Activated T-helper 17 cell treated with anti-CD3 and anti-CD28 coated beads, Interleukin-2, amount 50 U/mL, for 72 hours (primary cell): ENCODE results near the gene ATP8B3. TPM values are rescaled to one million over a fixed set of nuclear protein-coding genes. Genes with fewer than 3 reads are reported as not detected.

Source experiments
- ATAC-seq: fragments of 150-1000 bp; cut with Tn5 transposase; replicated peaks from 2 replicates; pipeline ENCODE4 v1.10.0; 2021; ENCODE audit warnings: mild to moderate bottlenecking, moderate library complexity
- H3K27ac Mint-ChIP-seq: one replicate; pipeline ENCODE4 v1.8.0; 2022; ENCODE audit warnings: mixed read lengths
- H3K27me3 Mint-ChIP-seq: one replicate; pipeline ENCODE4 v1.8.0; 2022; ENCODE audit warnings: mixed read lengths
- H3K36me3 Mint-ChIP-seq: one replicate; pipeline ENCODE4 v1.8.0; 2022; ENCODE audit warnings: low read depth, mild to moderate bottlenecking, mixed read lengths
- H3K4me1 Mint-ChIP-seq: one replicate; pipeline ENCODE4 v1.8.0; 2022; ENCODE audit warnings: mixed read lengths
- H3K4me3 Mint-ChIP-seq: one replicate; pipeline ENCODE4 v1.8.0; 2022; ENCODE audit warnings: mild to moderate bottlenecking, mixed read lengths
- H3K9me3 Mint-ChIP-seq: one replicate; pipeline ENCODE4 v1.8.0; 2022; ENCODE audit warnings: mixed read lengths
- total RNA-seq, 2 donors: library from RNA; stranded (reverse); gene quantifications; one replicate each; pipeline ENCODE4 v1.2.3, GENCODE V29; 2022

Gene ATP8B3
- total RNA-seq, 2 donors from 2014 or later: 10.1 to 44.8 TPM

- ATAC-seq: no peak
- Mint-ChIP-seq H3K27me3 (peaks cover 4% of the 10 kb centered on the region), H3K9me3 (no peaks in the 10 kb centered on the region), H3K4me3 (no peak overlapping the region), H3K27ac (no peak overlapping the region), H3K36me3 (no peaks in the 10 kb centered on the region), H3K4me1 (no peaks in the 10 kb centered on the region)
Observed at GRCh38 chr19:1786668-1787067, 25.4 kb downstream of the ATP8B3 start.

GRCh38 chr19:1785310-1785709 is 26.8 kb downstream of the ATP8B3 start:
- no peaks in the 10 kb centered on the region for H3K36me3 Mint-ChIP-seq
- no peak overlapping the region for H3K27ac Mint-ChIP-seq
- no peaks in the 10 kb centered on the region for H3K4me1 Mint-ChIP-seq
- peaks cover 9% of the 10 kb centered on the region for H3K27me3 Mint-ChIP-seq
- no peaks in the 10 kb centered on the region for H3K9me3 Mint-ChIP-seq
- no peak overlapping the region for H3K4me3 Mint-ChIP-seq
- ATAC-seq: no peak

- Mint-ChIP-seq H3K27ac (no peak overlapping the region), H3K4me3 (no peak overlapping the region), H3K27me3 (peaks cover 17% of the 10 kb centered on the region), H3K36me3 (no peaks in the 10 kb centered on the region), H3K4me1 (no peaks in the 10 kb centered on the region), H3K9me3 (no peaks in the 10 kb centered on the region)
- no peak for ATAC-seq
Observed at GRCh38 chr19:1783874-1784273, 28.2 kb downstream of the ATP8B3 start.

GRCh38 chr19:1783354-1783753 is 28.7 kb downstream of the ATP8B3 start:
- H3K9me3 Mint-ChIP-seq: no peaks in the 10 kb centered on the region
- ATAC-seq: no peak
- H3K4me3 Mint-ChIP-seq: no peak overlapping the region
- H3K4me1 Mint-ChIP-seq: no peaks in the 10 kb centered on the region
- peaks cover 18% of the 10 kb centered on the region for H3K27me3 Mint-ChIP-seq
- no peaks in the 10 kb centered on the region for H3K36me3 Mint-ChIP-seq
- H3K27ac Mint-ChIP-seq: no peak overlapping the region

- H3K4me3 Mint-ChIP-seq: no peak overlapping the region
- H3K9me3 Mint-ChIP-seq: no peaks in the 10 kb centered on the region
- no peaks in the 10 kb centered on the region for H3K4me1 Mint-ChIP-seq
- peaks cover 18% of the 10 kb centered on the region for H3K27me3 Mint-ChIP-seq
- no peaks in the 10 kb centered on the region for H3K36me3 Mint-ChIP-seq
- no peak for ATAC-seq
- no peak overlapping the region for H3K27ac Mint-ChIP-seq
Observed at GRCh38 chr19:1782521-1782920, 29.6 kb downstream of the ATP8B3 start.

GRCh38 chr19:1780272-1780958 is 31.7 kb downstream of the ATP8B3 start:
- H3K27ac Mint-ChIP-seq: no peak overlapping the region
- no peaks in the 10 kb centered on the region for H3K9me3 Mint-ChIP-seq
- H3K27me3 Mint-ChIP-seq: peaks cover 28% of the 10 kb centered on the region
- no peak for ATAC-seq
- no peaks in the 10 kb centered on the region for H3K4me1 Mint-ChIP-seq
- no peaks in the 10 kb centered on the region for H3K36me3 Mint-ChIP-seq
- no peak overlapping the region for H3K4me3 Mint-ChIP-seq

- no peak for ATAC-seq
- no peak overlapping the region for H3K4me3 Mint-ChIP-seq
- peaks cover 31% of the 10 kb centered on the region for H3K27me3 Mint-ChIP-seq
- H3K36me3 Mint-ChIP-seq: no peaks in the 10 kb centered on the region
- no peak overlapping the region for H3K27ac Mint-ChIP-seq
- H3K9me3 Mint-ChIP-seq: no peaks in the 10 kb centered on the region
- no peaks in the 10 kb centered on the region for H3K4me1 Mint-ChIP-seq
Observed at GRCh38 chr19:1779574-1779973, 32.5 kb downstream of the ATP8B3 start.

GRCh38 chr19:1777149-1777548 is 34.9 kb downstream of the ATP8B3 start:
- H3K27ac Mint-ChIP-seq: no peak overlapping the region
- no peaks in the 10 kb centered on the region for H3K9me3 Mint-ChIP-seq
- no peaks in the 10 kb centered on the region for H3K4me1 Mint-ChIP-seq
- no peak for ATAC-seq
- H3K27me3 Mint-ChIP-seq: peaks cover 42% of the 10 kb centered on the region
- H3K4me3 Mint-ChIP-seq: no peak overlapping the region
- no peaks in the 10 kb centered on the region for H3K36me3 Mint-ChIP-seq

GRCh38 chr19:1776606-1777147 is 35.4 kb downstream of the ATP8B3 start:
- no peak overlapping the region for H3K4me3 Mint-ChIP-seq
- no peaks in the 10 kb centered on the region for H3K36me3 Mint-ChIP-seq
- no peak for ATAC-seq
- no peaks in the 10 kb centered on the region for H3K4me1 Mint-ChIP-seq
- H3K9me3 Mint-ChIP-seq: no peaks in the 10 kb centered on the region
- H3K27ac Mint-ChIP-seq: no peak overlapping the region
- H3K27me3 Mint-ChIP-seq: peaks cover 42% of the 10 kb centered on the region

GRCh38 chr19:1775951-1776605 is 36.0 kb downstream of the ATP8B3 start:
- Mint-ChIP-seq H3K27me3 (peaks cover 42% of the 10 kb centered on the region), H3K9me3 (peaks cover 2% of the 10 kb centered on the region), H3K4me1 (no peaks in the 10 kb centered on the region), H3K27ac (no peak overlapping the region), H3K4me3 (no peak overlapping the region), H3K36me3 (peaks cover 2% of the 10 kb centered on the region)
- no peak for ATAC-seq

GRCh38 chr19:1774989-1775772 is 36.9 kb downstream of the ATP8B3 start:
- Mint-ChIP-seq H3K9me3 (peaks cover 6% of the 10 kb centered on the region), H3K4me1 (no peaks in the 10 kb centered on the region), H3K36me3 (peaks cover 6% of the 10 kb centered on the region), H3K4me3 (no peak overlapping the region), H3K27me3 (peaks cover 45% of the 10 kb centered on the region), H3K27ac (no peak overlapping the region)
- ATAC-seq: no peak

GRCh38 chr19:1773184-1773583 is 38.9 kb downstream of the ATP8B3 start:
- no peak overlapping the region for H3K4me3 Mint-ChIP-seq
- peaks cover 49% of the 10 kb centered on the region for H3K27me3 Mint-ChIP-seq
- no peak overlapping the region for H3K27ac Mint-ChIP-seq
- no peaks in the 10 kb centered on the region for H3K4me1 Mint-ChIP-seq
- no peak for ATAC-seq
- H3K9me3 Mint-ChIP-seq: peaks cover 6% of the 10 kb centered on the region
- H3K36me3 Mint-ChIP-seq: peaks cover 6% of the 10 kb centered on the region

- Mint-ChIP-seq H3K4me1 (no peaks in the 10 kb centered on the region), H3K27me3 (peaks cover 47% of the 10 kb centered on the region), H3K4me3 (no peak overlapping the region), H3K27ac (no peak overlapping the region), H3K9me3 (peaks cover 6% of the 10 kb centered on the region), H3K36me3 (peaks cover 6% of the 10 kb centered on the region)
- ATAC-seq: no peak
Observed at GRCh38 chr19:1770866-1771576, 41.1 kb downstream of the ATP8B3 start.

GRCh38 chr19:1769645-1769985 is 42.5 kb downstream of the ATP8B3 start:
- ATAC-seq: no peak
- no peak overlapping the region for H3K4me3 Mint-ChIP-seq
- H3K27me3 Mint-ChIP-seq: peaks cover 50% of the 10 kb centered on the region
- H3K9me3 Mint-ChIP-seq: peaks cover 6% of the 10 kb centered on the region
- no peak overlapping the region for H3K27ac Mint-ChIP-seq
- H3K36me3 Mint-ChIP-seq: peaks cover 6% of the 10 kb centered on the region
- H3K4me1 Mint-ChIP-seq: no peaks in the 10 kb centered on the region
